Loucy (cell line): ENCODE results near the gene TTLL3.
"Not testable (repeated sequence)": the region's sequence is repeated elsewhere in the genome, so short reads cannot be mapped to it uniquely, and the experiment has no call there.

ENCODE experiments used
- CTCF ChIP-seq: fragments of 200-600 bp; sonication (generic); conservative IDR thresholded peaks from 2 replicates; pipeline ENCODE4 v1.5.1; 2014; ENCODE audit warnings: mild to moderate bottlenecking, antibody characterized with exemption, low read length
- EZH2phosphoT487 ChIP-seq: fragments of 200-600 bp; IDR thresholded peaks from 2 replicates; pipeline ENCODE4 v1.6.1; 2018; ENCODE audit warnings: antibody characterized with exemption, mild to moderate bottlenecking, moderate library complexity, borderline replicate concordance

- TF ChIP-seq CTCF, EZH2phosphoT487: not testable (repeated sequence)
Measured at GRCh38 chr3:9872067-9872466, 62.0 kb downstream of the TTLL3 start.
